Measurements from ENCODE around the gene IL2RA.
"Not testable (repeated sequence)": the region's sequence is repeated elsewhere in the genome, so short reads cannot be mapped to it uniquely, and the experiment has no call there.

Gene IL2RA

GRCh38 chr10:6082496-6083395, 20.6 kb upstream of the IL2RA start:
- no peak for DNase-seq

- DNase-seq = no peak
Measured at GRCh38 chr10:6080417-6080973, 18.3 kb upstream of the IL2RA start.

GRCh38 chr10:6079044-6079443, 16.9 kb upstream of the IL2RA start:
- no peak for DNase-seq

- no peak for DNase-seq
Measured at GRCh38 chr10:6077071-6077675, 15.0 kb upstream of the IL2RA start.

- DNase-seq = no peak
Measured at GRCh38 chr10:6074489-6075301, 12.5 kb upstream of the IL2RA start.

- DNase-seq = no peak
Measured at GRCh38 chr10:6072215-6072934, 10.2 kb upstream of the IL2RA start.

GRCh38 chr10:6071181-6072175, 9.3 kb upstream of the IL2RA start:
- no peak for DNase-seq

- no peak for DNase-seq
Measured at GRCh38 chr10:6070660-6071059, 8.5 kb upstream of the IL2RA start.

- DNase-seq = no peak
Measured at GRCh38 chr10:6069081-6069931, 7.1 kb upstream of the IL2RA start.

- no peak for DNase-seq
Measured at GRCh38 chr10:6068422-6068821, 6.3 kb upstream of the IL2RA start.

- DNase-seq = no peak
Measured at GRCh38 chr10:6068006-6068405, 5.8 kb upstream of the IL2RA start.

GRCh38 chr10:6067457-6067856, 5.3 kb upstream of the IL2RA start:
- DNase-seq = no peak

- no peak for DNase-seq
Measured at GRCh38 chr10:6065835-6066234, 3.7 kb upstream of the IL2RA start.

GRCh38 chr10:6065406-6065805, 3.2 kb upstream of the IL2RA start:
- no peak for DNase-seq

GRCh38 chr10:6064726-6065125, 2.6 kb upstream of the IL2RA start:
- DNase-seq = not testable (repeated sequence)

- no peak for DNase-seq
Measured at GRCh38 chr10:6064119-6064518, 2.0 kb upstream of the IL2RA start.

- no peak for DNase-seq
Measured at GRCh38 chr10:6061056-6061455, 1.1 kb downstream of the IL2RA start.

- DNase-seq = no peak
Measured at GRCh38 chr10:6059506-6059905, 2.7 kb downstream of the IL2RA start.

- DNase-seq = no peak
Measured at GRCh38 chr10:6058682-6059475, 3.3 kb downstream of the IL2RA start.

All from NCI-H345 (cell line).